WTC11 (cell line): ENCODE results near the gene BLM. TPM values are rescaled to one million over a fixed set of nuclear protein-coding genes. Genes with fewer than 3 reads are reported as not detected.

ENCODE experiments used
- ATAC-seq: fragments of 200-7000 bp; cut with Tn5 transposase; 2 replicates; pipeline ENCODE4 v1.10.0; 2021; ENCODE audit warnings: mild to moderate bottlenecking, moderate library complexity
- CTCF ChIA-PET: fragments of 300-600 bp; sonication (Branson Sonifier 250); formaldehyde crosslinking; loops from one replicate; lab custom pipeline; 2021; ENCODE audit warnings: antibody characterized with exemption; lab: Charles Lee
- POLR2A ChIA-PET: fragments of 350-600 bp; sonication (Branson Sonifier 250); formaldehyde crosslinking; loops from one replicate; lab custom pipeline; 2021; ENCODE audit warnings: antibody characterized with exemption; lab: Charles Lee
- DNase-seq: peaks from one replicate; pipeline ENCODE4 v3.0.0; 2021; ENCODE audit warnings: low spot score
- H3K27ac Mint-ChIP-seq: 2 replicates; pipeline ENCODE4 v1.8.0; 2021; ENCODE audit warnings: mixed read lengths
- H3K27me3 Mint-ChIP-seq: 2 replicates; pipeline ENCODE4 v1.8.0; 2021; ENCODE audit warnings: low read depth, mild to moderate bottlenecking, moderate library complexity, mixed read lengths
- H3K36me3 Mint-ChIP-seq: 2 replicates; pipeline ENCODE4 v1.8.0; 2021; ENCODE audit warnings: mixed read lengths
- H3K4me1 Mint-ChIP-seq: 2 replicates; pipeline ENCODE4 v1.8.0; 2022; ENCODE audit warnings: mixed read lengths
- H3K4me3 Mint-ChIP-seq: 2 replicates; pipeline ENCODE4 v1.8.0; 2021; ENCODE audit warnings: mild to moderate bottlenecking, moderate library complexity, mixed read lengths
- H3K9me3 Mint-ChIP-seq: 2 replicates; pipeline ENCODE4 v1.8.0; 2021; ENCODE audit warnings: mixed read lengths
- CDX4 ChIP-seq: fragments of 250-450 bp; sonication (Bioruptor Pico); IDR thresholded peaks from 2 replicates; pipeline ENCODE4 v1.9.0; 2021; ENCODE audit warnings: moderate library complexity, mild to moderate bottlenecking, inconsistent platforms, borderline replicate concordance
- FOXP1 ChIP-seq: sonication (generic); formaldehyde crosslinking; IDR thresholded peaks from 2 replicates; pipeline ENCODE4 v1.8.0; 2022; ENCODE audit warnings: missing genetic modification reagents, mild to moderate bottlenecking, moderate library complexity, borderline replicate concordance
- GABPB1 ChIP-seq: sonication (generic); formaldehyde crosslinking; IDR thresholded peaks from 2 replicates; pipeline ENCODE4 v1.8.1; 2023; ENCODE audit warnings: mild to moderate bottlenecking, missing genetic modification reagents
- GTF2I ChIP-seq: fragments of 250-450 bp; sonication (Bioruptor Pico); conservative IDR thresholded peaks from 2 replicates; pipeline ENCODE4 v1.4.0; 2021; ENCODE audit warnings: mild to moderate bottlenecking
- JUN ChIP-seq: sonication (generic); formaldehyde crosslinking; IDR thresholded peaks from 2 replicates; pipeline ENCODE4 v1.8.0; 2023; ENCODE audit warnings: mild to moderate bottlenecking, missing genetic modification reagents
- MYBL2 ChIP-seq: sonication (generic); formaldehyde crosslinking; IDR thresholded peaks from 2 replicates; pipeline ENCODE4 v1.8.1; 2023; ENCODE audit warnings: mild to moderate bottlenecking, moderate library complexity, missing genetic modification reagents
- NFATC4 ChIP-seq: fragments of 250-450 bp; sonication (Bioruptor Pico); IDR thresholded peaks from 2 replicates; pipeline ENCODE4 v1.9.0; 2021; ENCODE audit warnings: mild to moderate bottlenecking
- NFYB ChIP-seq: sonication (generic); formaldehyde crosslinking; conservative IDR thresholded peaks from 2 replicates; pipeline ENCODE4 v1.8.0; 2022; ENCODE audit warnings: low read depth, missing genetic modification reagents
- NR1H2 ChIP-seq: sonication (generic); formaldehyde crosslinking; IDR thresholded peaks from 2 replicates; pipeline ENCODE4 v1.9.0; 2021; ENCODE audit warnings: mild to moderate bottlenecking, moderate library complexity, missing genetic modification reagents
- NR3C1 ChIP-seq: sonication (generic); formaldehyde crosslinking; conservative IDR thresholded peaks from 2 replicates; pipeline ENCODE4 v1.8.1; 2023; ENCODE audit warnings: low read depth, mild to moderate bottlenecking, missing genetic modification reagents
- PRRX2 ChIP-seq: fragments of 250-450 bp; sonication (Bioruptor Pico); IDR thresholded peaks from 2 replicates; pipeline ENCODE4 v1.8.0; 2021; ENCODE audit warnings: mild to moderate bottlenecking
- RORB ChIP-seq: fragments of 250-450 bp; sonication (Bioruptor Pico); IDR thresholded peaks from 2 replicates; pipeline ENCODE4 v1.9.0; 2021; ENCODE audit warnings: mild to moderate bottlenecking
- SMAD3 ChIP-seq: sonication (generic); formaldehyde crosslinking; IDR thresholded peaks from 2 replicates; pipeline ENCODE4 v1.8.0; 2022; ENCODE audit warnings: missing genetic modification reagents, mild to moderate bottlenecking, borderline replicate concordance
- SMAD4 ChIP-seq: sonication (generic); formaldehyde crosslinking; IDR thresholded peaks from 2 replicates; pipeline ENCODE4 v1.8.0; 2022; ENCODE audit warnings: mild to moderate bottlenecking, missing genetic modification reagents
- STAT6 ChIP-seq: sonication (generic); formaldehyde crosslinking; conservative IDR thresholded peaks from 2 replicates; pipeline ENCODE4 v1.8.1; 2023; ENCODE audit warnings: mild to moderate bottlenecking, low read depth, missing genetic modification reagents, moderate library complexity
- ZMAT4 ChIP-seq: fragments of 250-450 bp; sonication (Bioruptor Pico); IDR thresholded peaks from 2 replicates; pipeline ENCODE4 v1.9.0; 2021; ENCODE audit warnings: mild to moderate bottlenecking
- ZNF263 ChIP-seq: sonication (generic); formaldehyde crosslinking; IDR thresholded peaks from 2 replicates; pipeline ENCODE4 v1.8.1; 2022; ENCODE audit warnings: low read depth, mild to moderate bottlenecking, moderate library complexity, missing genetic modification reagents
- ZNF423 ChIP-seq: fragments of 250-450 bp; sonication (Bioruptor Pico); IDR thresholded peaks from 2 replicates; pipeline ENCODE4 v2.1.2; 2022; ENCODE audit warnings: mild to moderate bottlenecking, moderate library complexity
- ZNF532 ChIP-seq: fragments of 250-450 bp; sonication (Bioruptor Pico); IDR thresholded peaks from 2 replicates; pipeline ENCODE4 v1.9.0; 2021; ENCODE audit warnings: mild to moderate bottlenecking, borderline replicate concordance
- ZNF671 ChIP-seq: fragments of 250-450 bp; sonication (Bioruptor Pico); IDR thresholded peaks from 2 replicates; pipeline ENCODE4 v1.8.0; 2021; ENCODE audit warnings: mild to moderate bottlenecking
- total RNA-seq: library from RNA; stranded (reverse); gene quantifications from 3 replicates; pipeline ENCODE4 v1.2.3, GENCODE V29; 2021
- TF ChIP-seq, protein P1 (sequence below): sonication (generic); formaldehyde crosslinking; IDR thresholded peaks from 2 replicates; pipeline ENCODE4 v1.8.1; 2022; ENCODE audit warnings: mild to moderate bottlenecking, moderate library complexity, missing genetic modification reagents
- TF ChIP-seq, protein P2 (sequence below): fragments of 250-450 bp; sonication (Bioruptor Pico); conservative IDR thresholded peaks from 2 replicates; pipeline ENCODE4 v1.9.0; 2021; ENCODE audit warnings: mild to moderate bottlenecking
- TF ChIP-seq, protein P3 (sequence below): sonication (generic); formaldehyde crosslinking; IDR thresholded peaks from 2 replicates; pipeline ENCODE4 v1.8.1; 2022; ENCODE audit warnings: low read depth, missing genetic modification reagents, borderline replicate concordance
- TF ChIP-seq, protein P4 (sequence below): sonication (generic); formaldehyde crosslinking; IDR thresholded peaks from 2 replicates; pipeline ENCODE4 v1.8.0; 2022; ENCODE audit warnings: mild to moderate bottlenecking, missing genetic modification reagents

BLM gene
- total RNA-seq, 1 experiment from 2014 or later, result 40.5 TPM

GRCh38 chr15:90840954-90841353 is 123.8 kb downstream of the BLM start (continued):
- TF ChIP-seq ZNF532 (CRISPR knock-in tag) (no peak), ZNF671 (CRISPR knock-in tag) (no peak), CDX4 (no peak), STAT6 (CRISPR knock-in tag) (no peak), ZNF423 (CRISPR knock-in tag) (no peak), NFATC4 (CRISPR knock-in tag) (no peak), FOXP1 (no peak), SMAD4 (CRISPR knock-in tag) (no peak), NR3C1 (CRISPR knock-in tag) (no peak), NFYB (no peak), SMAD3 (CRISPR knock-in tag) (no peak), MYBL2 (no peak)
- TF ChIP-seq, protein P1, sequence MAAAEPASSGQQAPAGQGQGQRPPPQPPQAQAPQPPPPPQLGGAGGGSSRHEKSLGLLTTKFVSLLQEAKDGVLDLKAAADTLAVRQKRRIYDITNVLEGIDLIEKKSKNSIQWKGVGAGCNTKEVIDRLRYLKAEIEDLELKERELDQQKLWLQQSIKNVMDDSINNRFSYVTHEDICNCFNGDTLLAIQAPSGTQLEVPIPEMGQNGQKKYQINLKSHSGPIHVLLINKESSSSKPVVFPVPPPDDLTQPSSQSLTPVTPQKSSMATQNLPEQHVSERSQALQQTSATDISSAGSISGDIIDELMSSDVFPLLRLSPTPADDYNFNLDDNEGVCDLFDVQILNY (CRISPR knock-in tag), result no peak

DNA sequence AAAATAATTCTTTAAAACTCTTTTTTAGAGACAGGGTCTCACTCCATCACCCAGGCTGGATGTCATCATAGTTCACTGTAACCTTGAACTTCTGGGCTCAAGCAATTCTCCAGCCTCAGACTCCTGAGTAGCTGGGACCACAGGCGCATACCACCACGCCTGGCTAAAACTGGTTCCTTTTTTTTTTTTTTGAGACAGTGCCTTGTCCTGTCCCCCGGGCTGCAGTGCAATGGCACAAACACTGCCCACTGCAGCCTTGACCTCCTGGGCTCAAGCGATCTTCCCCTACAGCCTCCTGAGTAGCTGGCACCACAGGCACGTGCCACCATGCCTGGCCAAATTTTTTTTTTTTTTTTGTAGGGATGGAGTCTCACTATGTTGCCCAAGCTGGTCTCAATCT is 127.5 kb downstream of the BLM start:
- ChIA-PET POLR2A (no interaction called here), CTCF (interaction anchor here (0.8 to 2.8 kb wide), 2 partner anchors 59 to 87 kb away, joined by 3 to 8 read pairs; partner anchors contain the start of gene HDDC3)
- no peak for DNase-seq
- Mint-ChIP-seq H3K4me3 (no peak overlapping the region), H3K27me3 (no peaks in the 10 kb centered on the region), H3K27ac (no peak overlapping the region), H3K36me3 (no peaks in the 10 kb centered on the region), H3K9me3 (no peaks in the 10 kb centered on the region), H3K4me1 (peaks cover 20% of the 10 kb centered on the region)
- no peak for ATAC-seq
- TF ChIP-seq NR1H2, result no peak
- no peak for TF ChIP-seq JUN (CRISPR knock-in tag)
- TF ChIP-seq ZMAT4 (CRISPR knock-in tag), result no peak
- no peak for TF ChIP-seq GTF2I (CRISPR knock-in tag)
- TF ChIP-seq, protein P2, sequence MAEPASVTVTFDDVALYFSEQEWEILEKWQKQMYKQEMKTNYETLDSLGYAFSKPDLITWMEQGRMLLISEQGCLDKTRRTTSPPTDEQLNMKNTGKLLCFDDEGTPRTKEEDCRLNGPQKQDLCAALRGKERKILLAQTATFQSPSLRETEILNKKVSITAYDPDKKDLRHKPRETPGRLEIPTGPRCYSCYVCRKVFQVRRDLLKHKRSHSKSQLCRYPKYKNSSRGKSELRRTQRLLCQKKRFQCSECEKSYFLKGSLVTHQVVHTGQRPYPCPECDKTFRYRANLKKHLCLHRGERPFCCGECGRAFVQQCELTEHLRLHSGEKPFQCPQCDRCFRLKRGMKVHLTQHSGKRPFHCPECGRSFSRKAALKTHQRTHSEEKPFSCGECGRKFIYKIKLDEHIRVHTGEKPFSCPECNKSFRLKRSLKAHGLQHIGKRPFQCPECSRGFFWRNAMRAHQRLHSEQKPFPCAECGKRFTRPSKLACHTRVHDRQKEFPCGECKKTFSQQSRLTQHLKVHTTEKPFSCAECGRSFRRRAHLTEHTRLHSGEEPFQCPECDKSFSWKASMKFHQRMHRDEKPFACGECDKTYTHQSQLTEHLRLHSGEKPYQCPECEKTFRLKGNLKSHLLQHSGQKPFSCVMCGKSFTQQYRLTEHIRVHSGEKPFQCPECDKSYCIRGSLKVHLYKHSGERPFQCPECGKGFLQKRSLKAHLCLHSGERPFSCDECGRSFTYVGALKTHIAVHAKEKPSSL (CRISPR knock-in tag), result no peak
- no peak for TF ChIP-seq ZNF263 (CRISPR knock-in tag)
- no peak for TF ChIP-seq PRRX2 (CRISPR knock-in tag)
- TF ChIP-seq, protein P3, sequence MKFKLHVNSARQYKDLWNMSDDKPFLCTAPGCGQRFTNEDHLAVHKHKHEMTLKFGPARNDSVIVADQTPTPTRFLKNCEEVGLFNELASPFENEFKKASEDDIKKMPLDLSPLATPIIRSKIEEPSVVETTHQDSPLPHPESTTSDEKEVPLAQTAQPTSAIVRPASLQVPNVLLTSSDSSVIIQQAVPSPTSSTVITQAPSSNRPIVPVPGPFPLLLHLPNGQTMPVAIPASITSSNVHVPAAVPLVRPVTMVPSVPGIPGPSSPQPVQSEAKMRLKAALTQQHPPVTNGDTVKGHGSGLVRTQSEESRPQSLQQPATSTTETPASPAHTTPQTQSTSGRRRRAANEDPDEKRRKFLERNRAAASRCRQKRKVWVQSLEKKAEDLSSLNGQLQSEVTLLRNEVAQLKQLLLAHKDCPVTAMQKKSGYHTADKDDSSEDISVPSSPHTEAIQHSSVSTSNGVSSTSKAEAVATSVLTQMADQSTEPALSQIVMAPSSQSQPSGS (CRISPR knock-in tag), result no peak
- TF ChIP-seq GABPB1 (CRISPR knock-in tag), result no peak
- TF ChIP-seq, protein P4, sequence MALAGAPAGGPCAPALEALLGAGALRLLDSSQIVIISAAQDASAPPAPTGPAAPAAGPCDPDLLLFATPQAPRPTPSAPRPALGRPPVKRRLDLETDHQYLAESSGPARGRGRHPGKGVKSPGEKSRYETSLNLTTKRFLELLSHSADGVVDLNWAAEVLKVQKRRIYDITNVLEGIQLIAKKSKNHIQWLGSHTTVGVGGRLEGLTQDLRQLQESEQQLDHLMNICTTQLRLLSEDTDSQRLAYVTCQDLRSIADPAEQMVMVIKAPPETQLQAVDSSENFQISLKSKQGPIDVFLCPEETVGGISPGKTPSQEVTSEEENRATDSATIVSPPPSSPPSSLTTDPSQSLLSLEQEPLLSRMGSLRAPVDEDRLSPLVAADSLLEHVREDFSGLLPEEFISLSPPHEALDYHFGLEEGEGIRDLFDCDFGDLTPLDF (CRISPR knock-in tag), result no peak
- TF ChIP-seq RORB, result no peak
